ENCODE measurements around the gene TMEM179B.
A peak's percentile ranks its signal among the peaks of the same experiment; 100 is the strongest.
"Not testable (repeated sequence)": the region's sequence is repeated elsewhere in the genome, so short reads cannot be mapped to it uniquely, and the experiment has no call there.

Gene TMEM179B

DNA sequence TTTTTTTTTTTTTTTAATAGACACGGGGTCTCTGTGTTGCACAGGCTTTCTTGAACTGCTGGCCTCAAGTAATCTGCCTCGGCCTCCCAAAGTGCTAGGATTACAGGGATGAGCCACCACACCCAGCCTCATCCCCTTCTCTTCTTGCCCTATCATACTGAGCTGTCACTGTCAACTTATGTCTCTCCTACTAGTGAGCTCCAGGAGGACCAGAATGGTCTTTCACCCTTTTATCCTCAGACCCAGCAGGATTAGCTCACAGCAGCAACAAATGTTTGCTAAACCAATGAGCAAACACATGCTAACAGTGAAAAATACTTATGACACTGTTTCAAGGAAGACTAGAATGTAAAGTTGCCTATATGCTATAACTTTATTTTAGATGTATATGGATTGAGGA is 24.5 kb downstream of the TMEM179B start:
- no peak for DNase-seq (ENCODE audit: low spot score)
- in situ Hi-C loops (cut with MboI; ENCODE audit: low sequenced_read_pairs, unreplicated experiment), result no loop called here
- TF ChIP-seq CTCF (IDR thresholded peaks at IDR 0.05; ENCODE audit: borderline replicate concordance, control extremely low read depth, extremely low read depth, insufficient read depth, missing control alignments), result no peak

DNA sequence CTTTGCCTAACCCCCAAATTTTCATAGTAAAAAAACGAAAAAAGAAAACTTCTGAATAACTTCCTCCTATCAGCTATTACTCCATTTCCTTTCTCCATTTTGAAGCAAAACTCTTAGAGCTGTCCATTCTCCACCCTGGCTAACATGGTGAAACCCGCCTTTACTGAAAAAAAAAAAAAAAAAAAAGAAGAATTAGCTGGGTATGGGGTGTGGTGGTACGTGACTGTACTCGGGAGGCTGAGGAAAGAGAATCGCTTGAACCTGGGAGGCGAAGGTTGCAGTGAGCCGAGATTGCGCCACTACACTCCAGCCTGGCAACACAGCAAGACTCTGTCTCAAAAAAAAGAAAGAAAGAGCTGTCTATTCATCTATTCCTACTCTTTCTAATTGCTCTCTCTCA is 29.4 kb downstream of the TMEM179B start:
- DNase-seq (ENCODE audit: low spot score), result no peak
- TF ChIP-seq CTCF (IDR thresholded peaks at IDR 0.05; ENCODE audit: borderline replicate concordance, control extremely low read depth, extremely low read depth, insufficient read depth, missing control alignments), result no peak

GRCh38 chr11:62817129-62817528 is 29.9 kb downstream of the TMEM179B start:
- no peak for TF ChIP-seq CTCF (IDR thresholded peaks at IDR 0.05; ENCODE audit: borderline replicate concordance, control extremely low read depth, extremely low read depth, insufficient read depth, missing control alignments)
- in situ Hi-C loops (cut with MboI; ENCODE audit: low sequenced_read_pairs, unreplicated experiment), result no loop called here
- DNase-seq (ENCODE audit: low spot score), result no peak

More for the DNA sequence above, 29.4 kb downstream of the TMEM179B start:
- in situ Hi-C loops (cut with MboI; ENCODE audit: low sequenced_read_pairs, unreplicated experiment), result no loop called here

- no peak for TF ChIP-seq CTCF (IDR thresholded peaks at IDR 0.05; ENCODE audit: borderline replicate concordance, control extremely low read depth, extremely low read depth, insufficient read depth, missing control alignments)
- no peak for DNase-seq (ENCODE audit: low spot score)
- in situ Hi-C loops (cut with MboI; ENCODE audit: low sequenced_read_pairs, unreplicated experiment), result no loop called here
Measured at GRCh38 chr11:62823677-62824076, 36.5 kb downstream of the TMEM179B start.

GRCh38 chr11:62828130-62828529 is 40.9 kb downstream of the TMEM179B start:
- in situ Hi-C loops (cut with MboI; ENCODE audit: low sequenced_read_pairs, unreplicated experiment); DNase-seq (ENCODE audit: low spot score): not testable (repeated sequence)

- in situ Hi-C loops (cut with MboI; ENCODE audit: low sequenced_read_pairs, unreplicated experiment), result no loop called here
- no peak for TF ChIP-seq CTCF (IDR thresholded peaks at IDR 0.05; ENCODE audit: borderline replicate concordance, control extremely low read depth, extremely low read depth, insufficient read depth, missing control alignments)
- DNase-seq (ENCODE audit: low spot score), result peak; percentile 59
Measured at GRCh38 chr11:62830904-62831519, 43.8 kb downstream of the TMEM179B start.

- no peak for TF ChIP-seq CTCF (IDR thresholded peaks at IDR 0.05; ENCODE audit: borderline replicate concordance, control extremely low read depth, extremely low read depth, insufficient read depth, missing control alignments)
- in situ Hi-C loops (cut with MboI; ENCODE audit: low sequenced_read_pairs, unreplicated experiment), result no loop called here
- peak; percentile 98 for DNase-seq (ENCODE audit: low spot score)
Measured at GRCh38 chr11:62831520-62832335, 44.5 kb downstream of the TMEM179B start, which contains the start of gene STX5. TSS of gene STX5 (minus strand) at chr11:62832051. CDS start at chr11:62831243, 808 bp downstream.

Measured in GM13976 (cell line).